ENCODE measurements around the gene SGSM2.

The SGSM2 gene

GRCh38 chr17:2369551-2370210 lies 32.4 kb downstream of the SGSM2 start:
- no peak for DNase-seq (ENCODE audit: low read depth in 2 of 2)

- no peak for DNase-seq (ENCODE audit: low read depth in 2 of 2)
Measured at GRCh38 chr17:2370211-2370589, 32.9 kb downstream of the SGSM2 start.

- DNase-seq (ENCODE audit: low read depth in 2 of 2) = no peak
Measured at GRCh38 chr17:2371183-2372130, 34.2 kb downstream of the SGSM2 start.

- no peak for DNase-seq (ENCODE audit: low read depth in 2 of 2)
Measured at GRCh38 chr17:2372180-2372579, 34.9 kb downstream of the SGSM2 start.

GRCh38 chr17:2372681-2373080 lies 35.4 kb downstream of the SGSM2 start:
- no peak for DNase-seq (ENCODE audit: low read depth in 2 of 2)

GRCh38 chr17:2373179-2373578 lies 35.9 kb downstream of the SGSM2 start:
- DNase-seq (ENCODE audit: low read depth in 2 of 2) = no peak

- no peak for DNase-seq (ENCODE audit: low read depth in 2 of 2)
Measured at GRCh38 chr17:2374549-2375285, 37.4 kb downstream of the SGSM2 start.

- no peak for DNase-seq (ENCODE audit: low read depth in 2 of 2)
Measured at GRCh38 chr17:2375406-2375805, 38.1 kb downstream of the SGSM2 start.

GRCh38 chr17:2376107-2376506 lies 38.8 kb downstream of the SGSM2 start:
- no peak for DNase-seq (ENCODE audit: low read depth in 2 of 2)

GRCh38 chr17:2377659-2378058 lies 40.4 kb downstream of the SGSM2 start:
- DNase-seq (ENCODE audit: low read depth in 2 of 2) = no peak

GRCh38 chr17:2378905-2379304 lies 41.6 kb downstream of the SGSM2 start:
- no peak for DNase-seq (ENCODE audit: low read depth in 2 of 2)

GRCh38 chr17:2379489-2380225 lies 42.4 kb downstream of the SGSM2 start:
- DNase-seq (ENCODE audit: low read depth in 2 of 2) = no peak

GRCh38 chr17:2380226-2380922 lies 43.1 kb downstream of the SGSM2 start:
- DNase-seq (ENCODE audit: low read depth in 2 of 2) = no peak

- DNase-seq (ENCODE audit: low read depth in 2 of 2) = no peak
Measured at GRCh38 chr17:2380950-2381649, 43.8 kb downstream of the SGSM2 start.

GRCh38 chr17:2383628-2384167 lies 46.4 kb downstream of the SGSM2 start:
- DNase-seq (ENCODE audit: low read depth in 2 of 2) = no peak

GRCh38 chr17:2384439-2385127 lies 47.3 kb downstream of the SGSM2 start:
- no peak for DNase-seq (ENCODE audit: low read depth in 2 of 2)

GRCh38 chr17:2385240-2386210 lies 48.2 kb downstream of the SGSM2 start:
- DNase-seq (ENCODE audit: low read depth in 2 of 2) = no peak

GRCh38 chr17:2386400-2387085 lies 49.2 kb downstream of the SGSM2 start:
- no peak for DNase-seq (ENCODE audit: low read depth in 2 of 2)
